Neural progenitor cell (in vitro differentiated cells): ENCODE results near the gene HOOK2.

ENCODE experiments used
- CTCF ChIP-seq: fragments of 200-600 bp; sonication (generic); IDR thresholded peaks from 2 replicates; pipeline ENCODE4 v1.5.1; 2017; ENCODE audit warnings: antibody characterized with exemption, mild to moderate bottlenecking
- EZH2 ChIP-seq: fragments of 200-600 bp; sonication (generic); IDR thresholded peaks from 2 replicates; pipeline ENCODE4 v1.6.1; 2017; ENCODE audit warnings: antibody characterized with exemption, mild to moderate bottlenecking, moderate library complexity
- EZH2phosphoT487 ChIP-seq: fragments of 200-600 bp; sonication (generic); IDR thresholded peaks from 2 replicates; pipeline ENCODE4 v1.6.1; 2017; ENCODE audit warnings: antibody characterized with exemption

- TF ChIP-seq CTCF, result no peak
- no peak for TF ChIP-seq EZH2
- TF ChIP-seq EZH2phosphoT487, result no peak
Measured at GRCh38 chr19:12778905-12779161, 3.5 kb upstream of the HOOK2 start.
